SK-N-SH treated with all-trans-retinoic acid at 6 μM for 48 hours (cell line): ENCODE measurements around the gene ICAM3.
"Not testable (repeated sequence)": the region's sequence is repeated elsewhere in the genome, so short reads cannot be mapped to it uniquely, and the experiment has no call there.

Source experiments
- ATAC-seq: fragments of 200-7000 bp; cut with Tn5 transposase; 3 replicates; pipeline ENCODE4 v1.9.1; 2020; ENCODE audit warnings: mild to moderate bottlenecking, moderate library complexity
- ARNTL ChIP-seq: fragments of 450-650 bp; formaldehyde crosslinking; IDR thresholded peaks from 2 replicates; pipeline ENCODE4 v1.5.0; 2020; ENCODE audit warnings: low read depth, mild to moderate bottlenecking, moderate library complexity, borderline replicate concordance
- BACH2 ChIP-seq: fragments of 250-450 bp; sonication (Bioruptor Pico); IDR thresholded peaks from 2 replicates; pipeline ENCODE4 v1.9.0; 2021; ENCODE audit warnings: mild to moderate bottlenecking, borderline replicate concordance
- CREB5 ChIP-seq: fragments of 250-450 bp; sonication (Bioruptor Pico); IDR thresholded peaks from 2 replicates; pipeline ENCODE4 v1.5.1; 2020; ENCODE audit warnings: low read depth, mild to moderate bottlenecking, moderate library complexity
- CSDC2 ChIP-seq: fragments of 250-450 bp; sonication (Bioruptor Pico); IDR thresholded peaks from 2 replicates; pipeline ENCODE4 v1.5.0; 2020; ENCODE audit warnings: mild to moderate bottlenecking, moderate library complexity
- CSRNP3 ChIP-seq: fragments of 250-450 bp; sonication (Bioruptor Pico); IDR thresholded peaks from 2 replicates; pipeline ENCODE4 v1.5.1; 2021; ENCODE audit warnings: mild to moderate bottlenecking, moderate library complexity
- GLIS3 ChIP-seq: fragments of 250-450 bp; sonication (Bioruptor Pico); IDR thresholded peaks from 2 replicates; pipeline ENCODE4 v1.5.0; 2020; ENCODE audit warnings: mild to moderate bottlenecking, moderate library complexity
- ISL1 ChIP-seq: fragments of 250-450 bp; sonication (Bioruptor Pico); IDR thresholded peaks from 2 replicates; pipeline ENCODE4 v2.1.2; 2022; ENCODE audit warnings: mild to moderate bottlenecking, moderate library complexity
- OSR1 ChIP-seq: fragments of 250-450 bp; sonication (Bioruptor Pico); IDR thresholded peaks from 2 replicates; pipeline ENCODE4 v1.8.0; 2022; ENCODE audit warnings: moderate library complexity, mild to moderate bottlenecking, inconsistent platforms
- PATZ1 ChIP-seq: fragments of 250-450 bp; sonication (Bioruptor Pico); IDR thresholded peaks from 2 replicates; pipeline ENCODE4 v1.8.0; 2020; ENCODE audit warnings: mild to moderate bottlenecking, moderate library complexity, borderline replicate concordance
- PPARA ChIP-seq: fragments of 250-450 bp; sonication (Bioruptor Pico); IDR thresholded peaks from 2 replicates; pipeline ENCODE4 v1.5.0; 2020; ENCODE audit warnings: mild to moderate bottlenecking, borderline replicate concordance
- RARB ChIP-seq: fragments of 250-450 bp; sonication (Bioruptor Pico); IDR thresholded peaks from 2 replicates; pipeline ENCODE4 v1.8.0; 2021; ENCODE audit warnings: mild to moderate bottlenecking, moderate library complexity
- SNAI2 ChIP-seq: fragments of 250-450 bp; sonication (Bioruptor Pico); IDR thresholded peaks from 2 replicates; pipeline ENCODE4 v1.5.0; 2020; ENCODE audit warnings: mild to moderate bottlenecking, moderate library complexity
- TCF4 ChIP-seq: fragments of 250-450 bp; sonication (Bioruptor Pico); IDR thresholded peaks from 2 replicates; pipeline ENCODE4 v1.8.0; 2021; ENCODE audit warnings: mild to moderate bottlenecking, moderate library complexity, borderline replicate concordance
- TOX ChIP-seq: fragments of 250-450 bp; sonication (Bioruptor Pico); IDR thresholded peaks from 2 replicates; pipeline ENCODE4 v1.8.0; 2021; ENCODE audit warnings: mild to moderate bottlenecking, moderate library complexity, borderline replicate concordance
- TSHZ2 ChIP-seq: fragments of 250-450 bp; sonication (Bioruptor Pico); IDR thresholded peaks from 2 replicates; pipeline ENCODE4 v1.5.0; 2020; ENCODE audit warnings: mild to moderate bottlenecking, moderate library complexity
- ZC3H10 ChIP-seq: fragments of 250-450 bp; sonication (Bioruptor Pico); IDR thresholded peaks from 2 replicates; pipeline ENCODE4 v1.5.1; 2021; ENCODE audit warnings: mild to moderate bottlenecking, moderate library complexity
- ZFP3 ChIP-seq: fragments of 250-450 bp; sonication (Bioruptor Pico); IDR thresholded peaks from 2 replicates; pipeline ENCODE4 v1.5.0; 2020; ENCODE audit warnings: mild to moderate bottlenecking, moderate library complexity
- ZFP30 ChIP-seq: fragments of 450-650 bp; formaldehyde crosslinking; IDR thresholded peaks from 2 replicates; pipeline ENCODE4 v1.5.0; 2022; ENCODE audit warnings: mild to moderate bottlenecking, moderate library complexity
- ZNF565 ChIP-seq: fragments of 450-650 bp; formaldehyde crosslinking; conservative IDR thresholded peaks from 2 replicates; pipeline ENCODE4 v1.5.0; 2020; ENCODE audit warnings: low read depth, mild to moderate bottlenecking, moderate library complexity
- ZNF70 ChIP-seq: fragments of 450-650 bp; formaldehyde crosslinking; IDR thresholded peaks from 2 replicates; pipeline ENCODE4 v1.5.0; 2020; ENCODE audit warnings: mild to moderate bottlenecking, moderate library complexity
- ZNF8 ChIP-seq: fragments of 450-650 bp; formaldehyde crosslinking; IDR thresholded peaks from 2 replicates; pipeline ENCODE4 v1.5.0; 2020; ENCODE audit warnings: mild to moderate bottlenecking, moderate library complexity

Gene ICAM3

GRCh38 chr19:10379880-10380312 lies 40.5 kb upstream of the ICAM3 start:
- TF ChIP-seq BACH2 (no peak), RARB (CRISPR knock-in tag) (no peak), TSHZ2 (CRISPR knock-in tag) (no peak), CREB5 (no peak), TOX (CRISPR knock-in tag) (no peak), ARNTL (CRISPR knock-in tag) (no peak), PPARA (CRISPR knock-in tag) (no peak), ZNF8 (CRISPR knock-in tag) (no peak), OSR1 (CRISPR knock-in tag) (no peak), SNAI2 (no peak), TCF4 (CRISPR knock-in tag) (no peak), ZFP3 (CRISPR knock-in tag) (no peak), CSDC2 (CRISPR knock-in tag) (no peak), ZC3H10 (CRISPR knock-in tag) (no peak), ISL1 (CRISPR knock-in tag) (no peak), ZNF70 (CRISPR knock-in tag) (no peak), CSRNP3 (CRISPR knock-in tag) (no peak), ZNF565 (CRISPR knock-in tag) (no peak)
- ATAC-seq: peak; percentile 1; the same call in 1 of the 3 replicates

GRCh38 chr19:10378124-10378523 lies 38.7 kb upstream of the ICAM3 start:
- no peak for TF ChIP-seq ZNF70 (CRISPR knock-in tag)
- no peak for TF ChIP-seq TOX (CRISPR knock-in tag)
- no peak for TF ChIP-seq ARNTL (CRISPR knock-in tag)
- no peak for TF ChIP-seq ZC3H10 (CRISPR knock-in tag)
- TF ChIP-seq PPARA (CRISPR knock-in tag): no peak
- TF ChIP-seq PATZ1 (CRISPR knock-in tag): no peak
- no peak for TF ChIP-seq ZFP3 (CRISPR knock-in tag)
- TF ChIP-seq ZNF8 (CRISPR knock-in tag): no peak
- no peak for TF ChIP-seq CREB5
- TF ChIP-seq SNAI2: no peak
- TF ChIP-seq ZNF565 (CRISPR knock-in tag): no peak
- no peak for TF ChIP-seq ZFP30
- TF ChIP-seq GLIS3 (CRISPR knock-in tag): no peak
- TF ChIP-seq BACH2: no peak
- TF ChIP-seq, all 23 proteins: peak for 0
- no peak for ATAC-seq

- not testable (repeated sequence) for ATAC-seq
Measured at GRCh38 chr19:10377140-10377640, 37.8 kb upstream of the ICAM3 start.
